Measurements from ENCODE around the gene HECTD2. TPM values are rescaled to one million over a fixed set of nuclear protein-coding genes. Genes with fewer than 3 reads are reported as not detected.
"Not testable (repeated sequence)": the region's sequence is repeated elsewhere in the genome, so short reads cannot be mapped to it uniquely, and the experiment has no call there.

The HECTD2 gene
- total RNA-seq, 1 donor from 2014 or later, result 6.0 TPM

DNA sequence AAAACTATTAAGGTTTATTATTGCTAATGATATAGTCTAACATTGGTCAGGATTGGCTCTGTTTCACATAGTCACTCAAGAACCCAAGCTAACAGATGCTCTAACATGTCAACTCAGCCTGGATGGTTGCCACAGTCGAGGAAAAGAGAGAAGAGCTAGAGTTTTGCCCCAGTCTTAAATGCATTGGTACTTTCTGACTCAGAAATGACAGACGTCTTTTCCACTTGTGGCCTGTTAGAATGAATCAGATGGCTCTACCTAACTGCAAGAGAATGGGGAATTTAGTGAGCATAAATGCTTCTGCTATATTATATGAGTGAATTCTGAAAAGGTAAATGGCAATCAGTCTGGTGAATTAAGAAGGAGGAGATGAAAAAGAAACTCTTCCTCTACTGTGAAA, 13.9 kb downstream of the HECTD2 start:
- H3K4me1 ChIP-seq, result no peaks in the 10 kb centered on the region
- intact Hi-C loops (cut with micrococcal nuclease), result no loop called here
- DNase-seq, result no peak
- H3K36me3 ChIP-seq, result peaks cover 3% of the 10 kb centered on the region
- no peak overlapping the region for H3K27ac ChIP-seq (replicated peaks)
- H3K27me3 ChIP-seq (ENCODE audit: low read depth), result no peaks in the 10 kb centered on the region
- no peaks in the 10 kb centered on the region for H3K9me3 ChIP-seq (replicated peaks)
- H3K4me3 ChIP-seq, result no peak overlapping the region
- TF ChIP-seq, protein P1, sequence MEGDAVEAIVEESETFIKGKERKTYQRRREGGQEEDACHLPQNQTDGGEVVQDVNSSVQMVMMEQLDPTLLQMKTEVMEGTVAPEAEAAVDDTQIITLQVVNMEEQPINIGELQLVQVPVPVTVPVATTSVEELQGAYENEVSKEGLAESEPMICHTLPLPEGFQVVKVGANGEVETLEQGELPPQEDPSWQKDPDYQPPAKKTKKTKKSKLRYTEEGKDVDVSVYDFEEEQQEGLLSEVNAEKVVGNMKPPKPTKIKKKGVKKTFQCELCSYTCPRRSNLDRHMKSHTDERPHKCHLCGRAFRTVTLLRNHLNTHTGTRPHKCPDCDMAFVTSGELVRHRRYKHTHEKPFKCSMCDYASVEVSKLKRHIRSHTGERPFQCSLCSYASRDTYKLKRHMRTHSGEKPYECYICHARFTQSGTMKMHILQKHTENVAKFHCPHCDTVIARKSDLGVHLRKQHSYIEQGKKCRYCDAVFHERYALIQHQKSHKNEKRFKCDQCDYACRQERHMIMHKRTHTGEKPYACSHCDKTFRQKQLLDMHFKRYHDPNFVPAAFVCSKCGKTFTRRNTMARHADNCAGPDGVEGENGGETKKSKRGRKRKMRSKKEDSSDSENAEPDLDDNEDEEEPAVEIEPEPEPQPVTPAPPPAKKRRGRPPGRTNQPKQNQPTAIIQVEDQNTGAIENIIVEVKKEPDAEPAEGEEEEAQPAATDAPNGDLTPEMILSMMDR (IDR thresholded peaks at IDR 0.05; ENCODE audit: borderline replicate concordance), result no peak

DNA sequence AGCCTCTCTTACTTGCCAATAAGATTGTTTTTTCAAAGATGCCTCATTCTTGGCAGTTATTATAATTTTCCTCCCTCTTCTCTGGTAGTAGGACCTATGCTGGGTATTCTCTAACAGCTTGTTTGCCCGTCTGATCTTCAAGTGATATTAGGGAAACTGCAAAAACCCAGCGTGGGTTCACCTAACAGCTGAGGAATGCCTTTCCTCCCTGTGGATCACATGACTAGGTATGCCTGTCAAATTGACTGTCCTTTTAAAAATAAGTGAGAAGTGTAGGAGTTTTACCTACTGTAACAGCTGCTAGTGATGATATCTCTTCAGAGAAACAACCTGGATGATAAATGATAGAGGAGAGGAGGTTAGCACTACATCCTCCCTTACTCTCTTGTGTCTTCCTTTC, 22.0 kb downstream of the HECTD2 start:
- Histone ChIP-seq H3K4me3 (no peak overlapping the region), H3K9me3 (replicated peaks) (no peaks in the 10 kb centered on the region), H3K4me1 (no peaks in the 10 kb centered on the region), H3K27ac (replicated peaks) (no peak overlapping the region), H3K36me3 (peaks cover 20% of the 10 kb centered on the region), H3K27me3 (ENCODE audit: low read depth) (no peaks in the 10 kb centered on the region)
- DNase-seq, result no peak
- TF ChIP-seq, protein P1 (IDR thresholded peaks at IDR 0.05; ENCODE audit: borderline replicate concordance), result no peak
- intact Hi-C loops (cut with micrococcal nuclease), result no loop called here

GRCh38 chr10:91433620-91434019, 23.5 kb downstream of the HECTD2 start:
- TF ChIP-seq, protein P1 (IDR thresholded peaks at IDR 0.05; ENCODE audit: borderline replicate concordance), result no peak
- Histone ChIP-seq H3K4me3 (no peak overlapping the region), H3K27me3 (ENCODE audit: low read depth) (no peaks in the 10 kb centered on the region), H3K9me3 (replicated peaks) (peaks cover 6% of the 10 kb centered on the region), H3K27ac (replicated peaks) (no peak overlapping the region), H3K4me1 (no peaks in the 10 kb centered on the region), H3K36me3 (peaks cover 27% of the 10 kb centered on the region)
- intact Hi-C loops (cut with micrococcal nuclease), result no loop called here
- no peak for DNase-seq

GRCh38 chr10:91434041-91434440, 23.9 kb downstream of the HECTD2 start:
- TF ChIP-seq, protein P1 (IDR thresholded peaks at IDR 0.05; ENCODE audit: borderline replicate concordance), result no peak
- no peak for DNase-seq
- peaks cover 11% of the 10 kb centered on the region for H3K9me3 ChIP-seq (replicated peaks)
- no peak overlapping the region for H3K27ac ChIP-seq (replicated peaks)
- no peaks in the 10 kb centered on the region for H3K27me3 ChIP-seq (ENCODE audit: low read depth)
- intact Hi-C loops (cut with micrococcal nuclease), result no loop called here
- no peaks in the 10 kb centered on the region for H3K4me1 ChIP-seq
- H3K36me3 ChIP-seq, result peaks cover 28% of the 10 kb centered on the region
- no peak overlapping the region for H3K4me3 ChIP-seq

DNA sequence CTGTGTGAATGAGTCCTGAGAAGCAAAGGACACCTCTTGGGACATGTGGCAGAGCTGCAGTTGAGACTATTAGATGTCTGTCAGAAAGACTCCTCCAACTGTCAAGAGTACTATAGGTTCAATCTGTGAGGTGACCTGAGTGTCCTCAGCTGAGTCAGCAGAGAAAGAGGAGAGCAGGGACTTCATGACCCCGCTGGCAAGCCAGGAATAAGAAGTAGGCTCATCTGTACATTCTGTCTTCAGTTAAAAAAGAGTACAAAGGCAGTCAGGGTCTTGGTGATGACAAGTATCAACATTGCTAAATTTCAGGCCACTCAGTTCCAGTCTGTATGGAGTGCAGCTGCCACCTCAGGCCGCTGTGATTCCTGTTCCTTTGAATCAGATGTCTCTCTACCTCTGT, 25.1 kb downstream of the HECTD2 start:
- Histone ChIP-seq H3K36me3 (peaks cover 28% of the 10 kb centered on the region), H3K27me3 (ENCODE audit: low read depth) (no peaks in the 10 kb centered on the region), H3K9me3 (replicated peaks) (peaks cover 11% of the 10 kb centered on the region), H3K27ac (replicated peaks) (no peak overlapping the region), H3K4me3 (no peak overlapping the region), H3K4me1 (no peaks in the 10 kb centered on the region)
- TF ChIP-seq, protein P1 (IDR thresholded peaks at IDR 0.05; ENCODE audit: borderline replicate concordance), result no peak
- intact Hi-C loops (cut with micrococcal nuclease), result no loop called here
- no peak for DNase-seq

DNA sequence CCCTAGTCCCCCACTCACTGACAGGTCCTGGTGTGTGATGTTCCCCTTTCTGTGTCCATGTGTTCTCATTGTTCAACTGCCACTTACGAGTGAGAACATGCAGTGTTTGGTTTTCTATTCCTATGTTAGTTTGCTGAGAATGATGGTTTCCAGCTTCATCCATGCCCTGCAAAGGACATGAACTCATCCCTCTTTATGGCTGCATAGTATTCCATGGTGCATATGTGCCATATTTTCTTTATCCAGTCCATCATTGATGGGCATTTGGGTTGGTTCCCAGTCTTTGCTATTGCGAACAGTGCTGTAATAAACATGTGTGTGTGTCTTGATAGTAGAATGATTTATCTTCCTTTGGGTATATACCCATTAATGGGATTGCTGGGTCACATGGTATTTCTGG, 28.1 kb downstream of the HECTD2 start:
- Histone ChIP-seq H3K36me3 (peaks cover 28% of the 10 kb centered on the region), H3K9me3 (replicated peaks) (peaks cover 11% of the 10 kb centered on the region)
- H3K4me1 ChIP-seq; H3K27me3 ChIP-seq (ENCODE audit: low read depth); DNase-seq; H3K27ac ChIP-seq (replicated peaks); H3K4me3 ChIP-seq; intact Hi-C loops (cut with micrococcal nuclease): not testable (repeated sequence)
